Measurements from ENCODE around the gene IRF3. TPM values are rescaled to one million over a fixed set of nuclear protein-coding genes. Genes with fewer than 3 reads are reported as not detected.

The IRF3 gene
- total RNA-seq, 1 donor from 2014 or later, result 29.5 TPM

DNA sequence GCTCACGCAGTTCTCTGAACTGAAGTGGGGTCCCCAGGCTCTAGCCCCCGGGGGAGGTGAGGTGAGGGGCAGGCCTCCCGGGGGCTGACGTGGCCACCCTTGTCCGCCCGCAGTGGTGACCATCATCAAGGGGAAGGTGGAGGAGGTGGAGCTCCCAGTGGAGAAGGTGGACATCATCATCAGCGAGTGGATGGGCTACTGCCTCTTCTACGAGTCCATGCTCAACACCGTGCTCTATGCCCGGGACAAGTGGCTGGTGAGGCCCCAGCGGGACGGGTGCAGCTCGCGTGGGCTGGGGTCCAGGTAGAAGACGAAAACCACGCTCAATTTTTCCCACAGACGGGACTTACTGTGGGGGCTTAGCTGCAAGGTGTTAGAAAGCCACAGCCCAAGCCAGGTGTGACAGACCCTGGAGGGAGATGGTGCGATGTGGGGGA lies 18.2 kb upstream of the IRF3 start:
- Mint-ChIP-seq H3K9me3 (no peaks in the 10 kb centered on the region), H3K4me1 (peaks cover 29% of the 10 kb centered on the region), H3K27ac (no peak overlapping the region), H3K36me3 (peaks cover 20% of the 10 kb centered on the region), H3K27me3 (ENCODE audit: insufficient read depth, low read depth) (peaks cover 8% of the 10 kb centered on the region), H3K4me3 (no peak overlapping the region)
- Histone ChIP-seq H3K9ac (no peak overlapping the region), H3K36me3 (peaks cover 5% of the 10 kb centered on the region), H3K4me3 (no peak overlapping the region), H3K9me3 (ENCODE audit: low read depth) (no peaks in the 10 kb centered on the region), H3K4me2 (no peak overlapping the region), H4K20me1 (ENCODE audit: low read depth) (peaks cover 95% of the 10 kb centered on the region), H3K4me1 (peaks cover 23% of the 10 kb centered on the region), H2AFZ (replicated peaks) (no peak overlapping the region), H3K27me3 (no peaks in the 10 kb centered on the region), H3K27ac (no peak overlapping the region), H3K79me2 (ENCODE audit: low read depth) (peaks cover 55% of the 10 kb centered on the region), H3F3A (ENCODE audit: low read depth) (peaks cover 78% of the 10 kb centered on the region)
- DNase-seq (ENCODE audit: low spot score), result no peak
- TF ChIP-seq, protein P1, sequence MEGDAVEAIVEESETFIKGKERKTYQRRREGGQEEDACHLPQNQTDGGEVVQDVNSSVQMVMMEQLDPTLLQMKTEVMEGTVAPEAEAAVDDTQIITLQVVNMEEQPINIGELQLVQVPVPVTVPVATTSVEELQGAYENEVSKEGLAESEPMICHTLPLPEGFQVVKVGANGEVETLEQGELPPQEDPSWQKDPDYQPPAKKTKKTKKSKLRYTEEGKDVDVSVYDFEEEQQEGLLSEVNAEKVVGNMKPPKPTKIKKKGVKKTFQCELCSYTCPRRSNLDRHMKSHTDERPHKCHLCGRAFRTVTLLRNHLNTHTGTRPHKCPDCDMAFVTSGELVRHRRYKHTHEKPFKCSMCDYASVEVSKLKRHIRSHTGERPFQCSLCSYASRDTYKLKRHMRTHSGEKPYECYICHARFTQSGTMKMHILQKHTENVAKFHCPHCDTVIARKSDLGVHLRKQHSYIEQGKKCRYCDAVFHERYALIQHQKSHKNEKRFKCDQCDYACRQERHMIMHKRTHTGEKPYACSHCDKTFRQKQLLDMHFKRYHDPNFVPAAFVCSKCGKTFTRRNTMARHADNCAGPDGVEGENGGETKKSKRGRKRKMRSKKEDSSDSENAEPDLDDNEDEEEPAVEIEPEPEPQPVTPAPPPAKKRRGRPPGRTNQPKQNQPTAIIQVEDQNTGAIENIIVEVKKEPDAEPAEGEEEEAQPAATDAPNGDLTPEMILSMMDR (IDR thresholded peaks at IDR 0.05), result no peak
- TF ChIP-seq EZH2 (IDR thresholded peaks at IDR 0.05) (no peak), EZH2phosphoT487 (IDR thresholded peaks at IDR 0.05) (no peak)

DNA sequence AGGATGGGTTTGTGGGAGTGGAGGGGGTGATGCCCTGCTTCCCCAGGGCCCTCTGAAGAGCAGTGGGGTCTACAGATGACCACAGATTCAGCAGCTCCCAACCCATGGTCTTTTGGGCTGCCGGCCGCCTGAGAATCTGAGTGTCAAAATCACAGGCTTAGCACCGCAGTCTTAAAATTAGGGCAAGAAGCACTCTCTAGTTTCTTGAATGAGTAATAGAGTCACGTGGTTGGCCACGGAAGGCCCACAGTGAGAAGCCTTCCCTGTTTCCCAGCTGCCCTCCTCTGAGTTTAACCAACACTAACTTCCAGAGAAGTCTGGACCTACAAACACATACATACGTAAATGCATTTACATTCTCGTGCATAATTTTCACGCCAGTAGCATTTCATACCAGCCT lies 16.6 kb upstream of the IRF3 start:
- H3K79me2 ChIP-seq (ENCODE audit: low read depth), result peaks cover 71% of the 10 kb centered on the region
- peaks cover 16% of the 10 kb centered on the region for H3K36me3 Mint-ChIP-seq
- no peak overlapping the region for H3K9ac ChIP-seq
- peaks cover 5% of the 10 kb centered on the region for H3K27me3 Mint-ChIP-seq (ENCODE audit: insufficient read depth, low read depth)
- DNase-seq (ENCODE audit: low spot score), result no peak
- H3K27ac ChIP-seq, result no peak overlapping the region
- no peaks in the 10 kb centered on the region for H3K9me3 ChIP-seq (ENCODE audit: low read depth)
- peaks cover 88% of the 10 kb centered on the region for H4K20me1 ChIP-seq (ENCODE audit: low read depth)
- peaks cover 27% of the 10 kb centered on the region for H3K4me1 Mint-ChIP-seq
- no peak overlapping the region for H3K4me3 Mint-ChIP-seq
- peaks cover 79% of the 10 kb centered on the region for H3F3A ChIP-seq (ENCODE audit: low read depth)
- no peak overlapping the region for H3K27ac Mint-ChIP-seq
- no peak overlapping the region for H3K4me3 ChIP-seq
- peaks cover 23% of the 10 kb centered on the region for H3K4me1 ChIP-seq
- peaks cover 5% of the 10 kb centered on the region for H3K36me3 ChIP-seq
- no peak overlapping the region for H2AFZ ChIP-seq (replicated peaks)
- TF ChIP-seq, protein P1 (IDR thresholded peaks at IDR 0.05), result no peak
- TF ChIP-seq EZH2phosphoT487 (IDR thresholded peaks at IDR 0.05) (no peak), EZH2 (IDR thresholded peaks at IDR 0.05) (no peak)
- no peak overlapping the region for H3K4me2 ChIP-seq
- H3K9me3 Mint-ChIP-seq, result no peaks in the 10 kb centered on the region
- no peaks in the 10 kb centered on the region for H3K27me3 ChIP-seq

DNA sequence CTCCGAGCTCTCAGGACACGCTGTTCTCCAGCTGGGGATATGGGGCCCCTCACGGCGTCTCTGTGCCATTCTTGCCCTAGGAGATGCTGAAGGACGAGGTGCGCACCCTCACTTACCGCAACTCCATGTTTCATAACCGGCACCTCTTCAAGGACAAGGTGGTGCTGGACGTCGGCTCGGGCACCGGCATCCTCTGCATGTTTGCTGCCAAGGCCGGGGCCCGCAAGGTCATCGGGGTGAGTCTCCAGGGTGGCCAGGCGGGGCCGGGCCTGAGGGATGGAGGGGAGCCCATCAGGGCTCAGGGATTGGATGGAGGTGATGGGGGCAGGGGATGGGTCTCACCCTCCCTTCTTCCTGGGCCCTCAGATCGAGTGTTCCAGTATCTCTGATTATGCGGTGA lies 16.2 kb upstream of the IRF3 start:
- H3K4me1 Mint-ChIP-seq, result peaks cover 24% of the 10 kb centered on the region
- no peak overlapping the region for H3K4me3 Mint-ChIP-seq
- DNase-seq (ENCODE audit: low spot score), result no peak
- no peaks in the 10 kb centered on the region for H3K27me3 ChIP-seq
- H3K27ac ChIP-seq, result no peak overlapping the region
- peaks cover 8% of the 10 kb centered on the region for H3K27me3 Mint-ChIP-seq (ENCODE audit: insufficient read depth, low read depth)
- no peak overlapping the region for H3K9ac ChIP-seq
- no peak overlapping the region for H3K4me3 ChIP-seq
- H3K27ac Mint-ChIP-seq, result no peak overlapping the region
- peaks cover 16% of the 10 kb centered on the region for H3K36me3 Mint-ChIP-seq
- H3K9me3 ChIP-seq (ENCODE audit: low read depth), result no peaks in the 10 kb centered on the region
- H3K4me1 ChIP-seq, result peaks cover 23% of the 10 kb centered on the region
- peaks cover 76% of the 10 kb centered on the region for H3F3A ChIP-seq (ENCODE audit: low read depth)
- no peak overlapping the region for H3K4me2 ChIP-seq
- TF ChIP-seq, protein P1 (IDR thresholded peaks at IDR 0.05), result no peak
- TF ChIP-seq EZH2phosphoT487 (IDR thresholded peaks at IDR 0.05), result no peak
- TF ChIP-seq EZH2 (IDR thresholded peaks at IDR 0.05), result no peak
- H2AFZ ChIP-seq (replicated peaks), result no peak overlapping the region
- H3K79me2 ChIP-seq (ENCODE audit: low read depth), result peaks cover 73% of the 10 kb centered on the region
- H3K9me3 Mint-ChIP-seq, result no peaks in the 10 kb centered on the region
- peaks cover 5% of the 10 kb centered on the region for H3K36me3 ChIP-seq
- H4K20me1 ChIP-seq (ENCODE audit: low read depth), result peaks cover 84% of the 10 kb centered on the region
